ENCODE measurements around the gene INTS11. TPM values are rescaled to one million over a fixed set of nuclear protein-coding genes. Genes with fewer than 3 reads are reported as not detected.

INTS11 gene
- total and polyA plus RNA-seq, 9 of the 15 experiments (the other 6 are each of a cell fraction or from before 2014, with no cell fraction given), result 3.6 to 183 (median 110) TPM

- TF ChIP-seq, protein P1, sequence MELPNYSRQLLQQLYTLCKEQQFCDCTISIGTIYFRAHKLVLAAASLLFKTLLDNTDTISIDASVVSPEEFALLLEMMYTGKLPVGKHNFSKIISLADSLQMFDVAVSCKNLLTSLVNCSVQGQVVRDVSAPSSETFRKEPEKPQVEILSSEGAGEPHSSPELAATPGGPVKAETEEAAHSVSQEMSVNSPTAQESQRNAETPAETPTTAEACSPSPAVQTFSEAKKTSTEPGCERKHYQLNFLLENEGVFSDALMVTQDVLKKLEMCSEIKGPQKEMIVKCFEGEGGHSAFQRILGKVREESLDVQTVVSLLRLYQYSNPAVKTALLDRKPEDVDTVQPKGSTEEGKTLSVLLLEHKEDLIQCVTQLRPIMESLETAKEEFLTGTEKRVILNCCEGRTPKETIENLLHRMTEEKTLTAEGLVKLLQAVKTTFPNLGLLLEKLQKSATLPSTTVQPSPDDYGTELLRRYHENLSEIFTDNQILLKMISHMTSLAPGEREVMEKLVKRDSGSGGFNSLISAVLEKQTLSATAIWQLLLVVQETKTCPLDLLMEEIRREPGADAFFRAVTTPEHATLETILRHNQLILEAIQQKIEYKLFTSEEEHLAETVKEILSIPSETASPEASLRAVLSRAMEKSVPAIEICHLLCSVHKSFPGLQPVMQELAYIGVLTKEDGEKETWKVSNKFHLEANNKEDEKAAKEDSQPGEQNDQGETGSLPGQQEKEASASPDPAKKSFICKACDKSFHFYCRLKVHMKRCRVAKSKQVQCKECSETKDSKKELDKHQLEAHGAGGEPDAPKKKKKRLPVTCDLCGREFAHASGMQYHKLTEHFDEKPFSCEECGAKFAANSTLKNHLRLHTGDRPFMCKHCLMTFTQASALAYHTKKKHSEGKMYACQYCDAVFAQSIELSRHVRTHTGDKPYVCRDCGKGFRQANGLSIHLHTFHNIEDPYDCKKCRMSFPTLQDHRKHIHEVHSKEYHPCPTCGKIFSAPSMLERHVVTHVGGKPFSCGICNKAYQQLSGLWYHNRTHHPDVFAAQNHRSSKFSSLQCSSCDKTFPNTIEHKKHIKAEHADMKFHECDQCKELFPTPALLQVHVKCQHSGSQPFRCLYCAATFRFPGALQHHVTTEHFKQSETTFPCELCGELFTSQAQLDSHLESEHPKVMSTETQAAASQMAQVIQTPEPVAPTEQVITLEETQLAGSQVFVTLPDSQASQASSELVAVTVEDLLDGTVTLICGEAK (IDR thresholded peaks at IDR 0.05), result peak; percentile 81
- TF ChIP-seq, protein P1 (CRISPR knock-in tag; IDR thresholded peaks at IDR 0.05), result no peak
- TF ChIP-seq, protein P2, sequence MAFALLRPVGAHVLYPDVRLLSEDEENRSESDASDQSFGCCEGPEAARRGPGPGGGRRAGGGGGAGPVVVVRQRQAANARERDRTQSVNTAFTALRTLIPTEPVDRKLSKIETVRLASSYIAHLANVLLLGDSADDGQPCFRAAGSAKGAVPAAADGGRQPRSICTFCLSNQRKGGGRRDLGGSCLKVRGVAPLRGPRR (CRISPR knock-in tag; IDR thresholded peaks at IDR 0.05), result no peak
- TF ChIP-seq, protein P3, sequence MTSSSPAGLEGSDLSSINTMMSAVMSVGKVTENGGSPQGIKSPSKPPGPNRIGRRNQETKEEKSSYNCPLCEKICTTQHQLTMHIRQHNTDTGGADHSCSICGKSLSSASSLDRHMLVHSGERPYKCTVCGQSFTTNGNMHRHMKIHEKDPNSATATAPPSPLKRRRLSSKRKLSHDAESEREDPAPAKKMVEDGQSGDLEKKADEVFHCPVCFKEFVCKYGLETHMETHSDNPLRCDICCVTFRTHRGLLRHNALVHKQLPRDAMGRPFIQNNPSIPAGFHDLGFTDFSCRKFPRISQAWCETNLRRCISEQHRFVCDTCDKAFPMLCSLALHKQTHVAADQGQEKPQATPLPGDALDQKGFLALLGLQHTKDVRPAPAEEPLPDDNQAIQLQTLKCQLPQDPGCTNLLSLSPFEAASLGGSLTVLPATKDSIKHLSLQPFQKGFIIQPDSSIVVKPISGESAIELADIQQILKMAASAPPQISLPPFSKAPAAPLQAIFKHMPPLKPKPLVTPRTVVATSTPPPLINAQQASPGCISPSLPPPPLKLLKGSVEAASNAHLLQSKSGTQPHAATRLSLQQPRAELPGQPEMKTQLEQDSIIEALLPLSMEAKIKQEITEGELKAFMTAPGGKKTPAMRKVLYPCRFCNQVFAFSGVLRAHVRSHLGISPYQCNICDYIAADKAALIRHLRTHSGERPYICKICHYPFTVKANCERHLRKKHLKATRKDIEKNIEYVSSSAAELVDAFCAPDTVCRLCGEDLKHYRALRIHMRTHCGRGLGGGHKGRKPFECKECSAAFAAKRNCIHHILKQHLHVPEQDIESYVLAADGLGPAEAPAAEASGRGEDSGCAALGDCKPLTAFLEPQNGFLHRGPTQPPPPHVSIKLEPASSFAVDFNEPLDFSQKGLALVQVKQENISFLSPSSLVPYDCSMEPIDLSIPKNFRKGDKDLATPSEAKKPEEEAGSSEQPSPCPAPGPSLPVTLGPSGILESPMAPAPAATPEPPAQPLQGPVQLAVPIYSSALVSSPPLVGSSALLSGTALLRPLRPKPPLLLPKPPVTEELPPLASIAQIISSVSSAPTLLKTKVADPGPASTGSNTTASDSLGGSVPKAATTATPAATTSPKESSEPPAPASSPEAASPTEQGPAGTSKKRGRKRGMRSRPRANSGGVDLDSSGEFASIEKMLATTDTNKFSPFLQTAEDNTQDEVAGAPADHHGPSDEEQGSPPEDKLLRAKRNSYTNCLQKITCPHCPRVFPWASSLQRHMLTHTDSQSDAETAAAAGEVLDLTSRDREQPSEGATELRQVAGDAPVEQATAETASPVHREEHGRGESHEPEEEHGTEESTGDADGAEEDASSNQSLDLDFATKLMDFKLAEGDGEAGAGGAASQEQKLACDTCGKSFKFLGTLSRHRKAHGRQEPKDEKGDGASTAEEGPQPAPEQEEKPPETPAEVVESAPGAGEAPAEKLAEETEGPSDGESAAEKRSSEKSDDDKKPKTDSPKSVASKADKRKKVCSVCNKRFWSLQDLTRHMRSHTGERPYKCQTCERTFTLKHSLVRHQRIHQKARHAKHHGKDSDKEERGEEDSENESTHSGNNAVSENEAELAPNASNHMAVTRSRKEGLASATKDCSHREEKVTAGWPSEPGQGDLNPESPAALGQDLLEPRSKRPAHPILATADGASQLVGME (CRISPR knock-in tag; IDR thresholded peaks at IDR 0.05), result no peak
- TF ChIP-seq HDAC3 (IDR thresholded peaks at IDR 0.05; ENCODE audit: borderline replicate concordance, partially characterized antibody) (no peak), CBX8 (IDR thresholded peaks at IDR 0.05; ENCODE audit: borderline replicate concordance, extremely low read depth, low read depth, low read length, poor library complexity, severe bottlenecking) (no peak), ZBTB17 (CRISPR knock-in tag; IDR thresholded peaks at IDR 0.05) (no peak), ZNF239 (CRISPR knock-in tag; IDR thresholded peaks at IDR 0.05) (no peak), ZC3H8 (IDR thresholded peaks at IDR 0.05) (no peak), NFXL1 (CRISPR knock-in tag; IDR thresholded peaks at IDR 0.05) (no peak)
- TF ChIP-seq, protein P4, sequence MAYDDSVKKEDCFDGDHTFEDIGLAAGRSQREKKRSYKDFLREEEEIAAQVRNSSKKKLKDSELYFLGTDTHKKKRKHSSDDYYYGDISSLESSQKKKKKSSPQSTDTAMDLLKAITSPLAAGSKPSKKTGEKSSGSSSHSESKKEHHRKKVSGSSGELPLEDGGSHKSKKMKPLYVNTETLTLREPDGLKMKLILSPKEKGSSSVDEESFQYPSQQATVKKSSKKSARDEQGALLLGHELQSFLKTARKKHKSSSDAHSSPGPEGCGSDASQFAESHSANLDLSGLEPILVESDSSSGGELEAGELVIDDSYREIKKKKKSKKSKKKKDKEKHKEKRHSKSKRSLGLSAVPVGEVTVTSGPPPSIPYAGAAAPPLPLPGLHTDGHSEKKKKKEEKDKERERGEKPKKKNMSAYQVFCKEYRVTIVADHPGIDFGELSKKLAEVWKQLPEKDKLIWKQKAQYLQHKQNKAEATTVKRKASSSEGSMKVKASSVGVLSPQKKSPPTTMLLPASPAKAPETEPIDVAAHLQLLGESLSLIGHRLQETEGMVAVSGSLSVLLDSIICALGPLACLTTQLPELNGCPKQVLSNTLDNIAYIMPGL (CRISPR knock-in tag; IDR thresholded peaks at IDR 0.05), result peak; percentile 67; the same call in 1 of the 2 replicates
Observed at GRCh38 chr1:1334835-1335234, 10.4 kb upstream of the INTS11 start (continued).

Data from K562 (cell line).